ENCODE results near the gene PACRG. TPM values are rescaled to one million over a fixed set of nuclear protein-coding genes. Genes with fewer than 3 reads are reported as not detected.

Gene PACRG
- total RNA-seq, 2 experiments from 2014 or later = not detected

DNA sequence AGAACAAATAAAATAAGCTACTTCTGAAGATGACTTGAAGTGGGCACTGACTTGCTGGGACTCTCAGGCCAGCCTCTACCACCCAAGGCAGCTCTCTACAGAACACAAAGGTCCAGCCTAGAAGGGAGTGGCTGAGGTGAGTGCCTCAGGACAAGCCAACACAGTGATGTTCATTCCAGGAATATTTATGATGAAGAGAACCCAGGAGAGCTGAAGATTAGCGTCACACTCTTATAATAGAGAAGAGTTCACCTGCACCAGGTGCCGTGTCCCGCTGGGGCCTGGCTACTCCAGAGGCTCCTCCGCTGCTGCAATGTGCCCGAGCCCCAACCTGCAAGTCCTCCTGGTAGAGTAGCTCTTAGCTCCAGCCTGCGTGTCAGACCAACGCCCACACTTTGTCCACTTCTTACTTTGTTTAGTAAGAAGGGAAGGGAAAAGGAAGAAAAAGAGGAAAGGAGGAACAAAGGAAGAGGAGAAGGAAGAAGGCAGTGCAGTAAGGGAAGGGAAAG is 504.3 kb downstream of the PACRG start:
- ChIA-PET POLR2A (no interaction called here), CTCF (ENCODE audit: unreplicated experiment) (no interaction called here)
- Histone ChIP-seq H3K9me3 (ENCODE audit: low read length) (no peaks in the 10 kb centered on the region), H3K4me3 (ENCODE audit: low read depth, low read length, poor library complexity, severe bottlenecking) (no peak overlapping the region), H3K4me2 (ENCODE audit: low read length) (no peak overlapping the region), H3K27ac (ENCODE audit: low read depth, low read length, poor library complexity, severe bottlenecking) (no peak overlapping the region), H2AFZ (ENCODE audit: low read length) (no peak overlapping the region), H3K36me3 (ENCODE audit: insufficient read depth, low read length) (no peaks in the 10 kb centered on the region), H3K4me1 (ENCODE audit: insufficient read depth, low read length, poor library complexity, severe bottlenecking) (no peaks in the 10 kb centered on the region), H3K79me2 (ENCODE audit: insufficient read depth, low read depth, low read length) (no peaks in the 10 kb centered on the region), H4K20me1 (ENCODE audit: insufficient read depth, low read length) (no peaks in the 10 kb centered on the region), H3K9me2 (ENCODE audit: insufficient read depth, low read length) (no peaks in the 10 kb centered on the region)
- TF ChIP-seq, protein P1, sequence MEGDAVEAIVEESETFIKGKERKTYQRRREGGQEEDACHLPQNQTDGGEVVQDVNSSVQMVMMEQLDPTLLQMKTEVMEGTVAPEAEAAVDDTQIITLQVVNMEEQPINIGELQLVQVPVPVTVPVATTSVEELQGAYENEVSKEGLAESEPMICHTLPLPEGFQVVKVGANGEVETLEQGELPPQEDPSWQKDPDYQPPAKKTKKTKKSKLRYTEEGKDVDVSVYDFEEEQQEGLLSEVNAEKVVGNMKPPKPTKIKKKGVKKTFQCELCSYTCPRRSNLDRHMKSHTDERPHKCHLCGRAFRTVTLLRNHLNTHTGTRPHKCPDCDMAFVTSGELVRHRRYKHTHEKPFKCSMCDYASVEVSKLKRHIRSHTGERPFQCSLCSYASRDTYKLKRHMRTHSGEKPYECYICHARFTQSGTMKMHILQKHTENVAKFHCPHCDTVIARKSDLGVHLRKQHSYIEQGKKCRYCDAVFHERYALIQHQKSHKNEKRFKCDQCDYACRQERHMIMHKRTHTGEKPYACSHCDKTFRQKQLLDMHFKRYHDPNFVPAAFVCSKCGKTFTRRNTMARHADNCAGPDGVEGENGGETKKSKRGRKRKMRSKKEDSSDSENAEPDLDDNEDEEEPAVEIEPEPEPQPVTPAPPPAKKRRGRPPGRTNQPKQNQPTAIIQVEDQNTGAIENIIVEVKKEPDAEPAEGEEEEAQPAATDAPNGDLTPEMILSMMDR (conservative IDR thresholded peaks at IDR 0.05; ENCODE audit: low read length) = no peak
- no peak for TF ChIP-seq EZH2phosphoT487 (IDR thresholded peaks at IDR 0.05; ENCODE audit: borderline replicate concordance, low read depth, low read length)
- BruUV-seq (replicated peaks) = no TSS peak
- no peak for DNase-seq (ENCODE audit: low spot score)
- intact Hi-C loops (cut with micrococcal nuclease; ENCODE audit: unreplicated experiment) = no loop called here

DNA sequence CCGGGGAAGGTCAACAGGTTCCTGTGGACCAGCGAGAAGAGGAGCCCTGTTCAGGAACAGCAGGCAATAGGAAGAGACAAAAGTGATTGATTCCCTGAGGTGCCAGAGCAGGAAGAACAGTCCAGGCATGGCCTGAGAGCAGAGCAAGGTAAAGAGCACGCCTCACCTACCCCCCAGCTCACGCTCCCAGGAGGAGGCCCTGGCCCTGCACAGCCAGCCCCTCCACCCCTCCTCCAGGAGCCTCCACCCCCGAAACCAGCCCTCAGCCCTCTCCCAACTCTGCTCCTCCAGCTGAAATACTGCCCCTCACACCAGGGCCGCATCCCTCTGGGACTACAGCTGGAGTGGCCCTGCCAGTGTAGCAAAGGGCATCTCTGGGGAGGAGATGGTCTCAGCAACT is 504.9 kb downstream of the PACRG start:
- Histone ChIP-seq H3K9me3 (ENCODE audit: low read length) (no peaks in the 10 kb centered on the region), H3K4me3 (ENCODE audit: low read depth, low read length, poor library complexity, severe bottlenecking) (no peak overlapping the region), H3K9me2 (ENCODE audit: insufficient read depth, low read length) (no peaks in the 10 kb centered on the region), H3K79me2 (ENCODE audit: insufficient read depth, low read depth, low read length) (no peaks in the 10 kb centered on the region), H3K27ac (ENCODE audit: low read depth, low read length, poor library complexity, severe bottlenecking) (no peak overlapping the region), H4K20me1 (ENCODE audit: insufficient read depth, low read length) (no peaks in the 10 kb centered on the region), H3K4me1 (ENCODE audit: insufficient read depth, low read length, poor library complexity, severe bottlenecking) (no peaks in the 10 kb centered on the region), H3K36me3 (ENCODE audit: insufficient read depth, low read length) (no peaks in the 10 kb centered on the region), H3K4me2 (ENCODE audit: low read length) (no peak overlapping the region), H2AFZ (ENCODE audit: low read length) (no peak overlapping the region)
- CTCF ChIA-PET (ENCODE audit: unreplicated experiment) = no interaction called here
- TF ChIP-seq, protein P1 (conservative IDR thresholded peaks at IDR 0.05; ENCODE audit: low read length) = no peak
- TF ChIP-seq EZH2phosphoT487 (IDR thresholded peaks at IDR 0.05; ENCODE audit: borderline replicate concordance, low read depth, low read length) = no peak
- no TSS peak for BruUV-seq (replicated peaks)
- POLR2A ChIA-PET = no interaction called here
- intact Hi-C loops (cut with micrococcal nuclease; ENCODE audit: unreplicated experiment) = no loop called here
- DNase-seq (ENCODE audit: low spot score) = no peak

DNA sequence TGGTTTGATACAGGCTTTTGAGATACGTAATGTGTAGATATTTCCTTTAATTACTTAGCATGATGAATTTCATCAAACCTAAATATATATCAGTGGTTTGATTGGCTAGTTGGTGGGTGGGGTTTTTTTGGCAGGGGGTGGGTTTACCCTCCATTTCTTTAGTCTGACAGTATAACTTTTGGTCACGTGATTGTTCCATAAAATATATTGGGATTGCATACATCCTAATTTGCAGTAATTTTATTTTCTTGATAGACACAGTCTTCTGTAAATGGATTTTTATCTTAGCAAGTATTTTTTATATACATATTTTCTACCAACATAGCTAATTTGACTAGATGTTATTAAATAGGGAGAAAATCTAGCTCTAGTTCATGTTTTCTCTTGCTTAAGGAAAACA is 509.3 kb downstream of the PACRG start:
- TF ChIP-seq, protein P1 (conservative IDR thresholded peaks at IDR 0.05; ENCODE audit: low read length) = no peak
- H3K36me3 ChIP-seq (ENCODE audit: insufficient read depth, low read length) = no peaks in the 10 kb centered on the region
- H3K4me1 ChIP-seq (ENCODE audit: insufficient read depth, low read length, poor library complexity, severe bottlenecking) = no peaks in the 10 kb centered on the region
- H3K9me2 ChIP-seq (ENCODE audit: insufficient read depth, low read length) = no peaks in the 10 kb centered on the region
- ChIA-PET CTCF (ENCODE audit: unreplicated experiment) (no interaction called here), POLR2A (no interaction called here)
- H3K79me2 ChIP-seq (ENCODE audit: insufficient read depth, low read depth, low read length) = no peaks in the 10 kb centered on the region
- H4K20me1 ChIP-seq (ENCODE audit: insufficient read depth, low read length) = no peaks in the 10 kb centered on the region
- BruUV-seq (replicated peaks) = no TSS peak
- DNase-seq (ENCODE audit: low spot score) = no peak
- H3K4me2 ChIP-seq (ENCODE audit: low read length) = no peak overlapping the region
- H3K9me3 ChIP-seq (ENCODE audit: low read length) = no peaks in the 10 kb centered on the region
- H3K4me3 ChIP-seq (ENCODE audit: low read depth, low read length, poor library complexity, severe bottlenecking) = no peak overlapping the region
- intact Hi-C loops (cut with micrococcal nuclease; ENCODE audit: unreplicated experiment) = no loop called here
- H3K27ac ChIP-seq (ENCODE audit: low read depth, low read length, poor library complexity, severe bottlenecking) = no peak overlapping the region
- H2AFZ ChIP-seq (ENCODE audit: low read length) = no peak overlapping the region

Measured in OCI-LY7 (cell line).